Activated T-cell treated with anti-CD3 and anti-CD28 coated beads for 48 hours (primary cell): ENCODE data around the gene TRABD2B.

ENCODE experiments used
- DNase-seq: peaks from one replicate; pipeline ENCODE4 v3.0.0-alpha.2; 2020; ENCODE audit warnings: low read depth

TRABD2B gene

DNA sequence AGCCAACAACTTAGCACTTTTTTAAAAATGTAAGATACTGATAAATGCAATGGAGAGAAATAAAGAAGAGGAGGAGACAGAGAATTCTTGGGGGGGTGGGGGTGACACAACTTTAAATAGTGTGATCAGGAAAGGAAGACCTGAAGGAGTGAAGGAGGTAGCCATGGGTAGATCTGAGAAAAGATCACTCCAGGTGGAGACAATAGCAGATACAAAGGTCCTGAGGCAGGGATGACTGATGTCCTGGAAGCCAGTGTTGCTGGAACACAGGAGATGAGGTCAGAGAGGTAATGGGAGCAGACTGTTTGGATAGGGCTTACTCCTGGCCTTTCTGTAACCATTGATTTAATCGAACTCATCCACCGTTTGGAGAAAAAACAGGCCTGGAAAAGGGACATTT, 24.6 kb upstream of the TRABD2B start:
- DNase-seq = no peak

GRCh38 chr1:48019714-48020315, 22.6 kb upstream of the TRABD2B start:
- no peak for DNase-seq

- DNase-seq = no peak
Measured at GRCh38 chr1:48018799-48019198, 21.6 kb upstream of the TRABD2B start.

DNA sequence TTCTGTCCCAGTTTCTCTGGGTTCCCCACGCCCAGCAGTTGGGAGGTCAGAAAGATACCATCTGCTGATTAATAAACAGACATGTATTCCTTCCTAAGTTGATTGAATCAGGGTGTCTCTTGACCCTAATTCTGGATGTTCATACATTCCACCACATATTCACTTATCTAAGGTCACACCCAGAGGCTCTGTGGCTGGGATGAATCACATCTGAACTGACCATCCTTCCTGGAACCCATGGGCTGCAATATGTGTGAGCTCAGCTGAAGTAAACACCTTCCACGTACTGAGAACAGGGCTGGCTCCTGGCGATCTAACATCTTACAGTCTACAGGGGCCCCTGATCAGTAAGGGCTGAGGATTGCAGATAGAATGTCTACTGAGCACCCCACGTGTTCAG, 20.5 kb upstream of the TRABD2B start:
- no peak for DNase-seq

DNA sequence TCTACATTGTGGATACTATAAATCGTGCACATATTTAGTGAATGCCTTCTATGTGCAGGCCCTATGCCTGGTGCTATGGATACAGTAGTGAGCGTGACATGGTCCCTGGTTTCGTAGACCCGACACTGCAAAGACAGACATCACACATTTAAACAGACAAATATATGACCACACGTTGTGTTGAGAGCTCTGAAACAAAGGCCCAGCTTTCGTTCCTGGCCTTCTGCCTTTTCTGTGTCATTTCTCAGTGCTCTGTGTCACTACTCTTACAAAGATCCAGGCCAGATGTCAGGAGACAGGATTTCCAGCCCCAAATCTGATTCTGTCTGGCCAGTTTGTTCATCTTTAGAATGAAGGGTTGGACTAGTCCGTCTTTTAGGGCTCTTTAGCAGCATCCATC, 19.3 kb upstream of the TRABD2B start:
- no peak for DNase-seq

DNA sequence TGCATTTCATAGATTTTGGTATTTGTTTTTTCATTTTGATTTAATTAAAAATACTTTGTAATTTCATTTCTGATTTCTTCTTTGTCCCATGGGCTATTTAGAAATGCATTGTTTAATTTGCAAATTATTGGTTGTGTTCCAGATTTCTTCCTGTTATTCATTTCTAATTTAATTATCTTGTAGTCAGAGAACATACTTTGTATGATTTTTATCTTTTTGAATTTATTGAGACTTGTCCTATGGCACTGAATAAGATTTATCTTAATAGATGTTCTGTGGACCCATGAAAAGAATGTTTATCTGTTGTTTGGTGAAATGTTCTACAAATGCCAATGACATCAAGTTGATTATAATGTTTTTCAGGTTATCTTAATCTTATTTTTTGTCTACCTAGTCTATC, 16.1 kb upstream of the TRABD2B start:
- DNase-seq = no peak

DNA sequence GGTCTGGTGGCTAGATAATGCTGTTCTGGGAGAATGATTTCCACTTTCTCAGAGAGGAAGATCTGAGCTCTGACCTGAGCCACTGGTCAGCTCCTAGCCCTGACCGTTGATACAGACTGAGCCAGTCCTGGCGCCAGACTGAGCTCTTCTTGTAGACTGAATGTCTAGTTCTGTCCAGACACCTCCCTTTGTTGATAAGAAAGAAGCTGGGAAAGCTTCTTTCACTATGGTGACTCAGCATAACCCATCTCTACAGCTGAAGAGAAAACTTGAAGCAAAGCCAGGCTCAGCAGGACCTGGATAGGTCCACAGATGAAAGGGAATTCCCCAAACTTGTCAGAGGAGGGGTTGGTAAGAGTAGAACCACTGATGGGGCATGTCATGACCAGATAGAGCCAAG, 9.9 kb upstream of the TRABD2B start:
- no peak for DNase-seq

DNA sequence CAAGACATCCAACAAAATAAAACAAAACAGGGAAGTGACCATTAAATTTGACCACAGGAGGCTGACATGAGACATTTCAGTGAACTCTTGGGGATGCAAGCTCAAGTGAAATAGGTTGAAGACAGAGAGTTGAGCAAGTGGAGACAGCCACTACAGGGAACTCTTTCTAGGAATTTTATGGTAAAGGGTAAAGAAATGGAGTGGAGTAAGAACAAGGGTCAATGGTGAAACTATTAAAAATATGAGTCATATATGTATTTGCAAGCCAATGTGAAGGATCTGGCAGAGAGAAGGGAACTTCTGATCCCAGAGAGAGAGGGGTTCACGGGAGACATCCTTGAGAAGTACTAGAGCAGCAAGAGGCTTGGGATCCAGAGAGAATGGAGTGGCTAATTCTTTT, 9.1 kb upstream of the TRABD2B start:
- no peak for DNase-seq

GRCh38 chr1:48005253-48006117, 8.3 kb upstream of the TRABD2B start:
- no peak for DNase-seq

DNA sequence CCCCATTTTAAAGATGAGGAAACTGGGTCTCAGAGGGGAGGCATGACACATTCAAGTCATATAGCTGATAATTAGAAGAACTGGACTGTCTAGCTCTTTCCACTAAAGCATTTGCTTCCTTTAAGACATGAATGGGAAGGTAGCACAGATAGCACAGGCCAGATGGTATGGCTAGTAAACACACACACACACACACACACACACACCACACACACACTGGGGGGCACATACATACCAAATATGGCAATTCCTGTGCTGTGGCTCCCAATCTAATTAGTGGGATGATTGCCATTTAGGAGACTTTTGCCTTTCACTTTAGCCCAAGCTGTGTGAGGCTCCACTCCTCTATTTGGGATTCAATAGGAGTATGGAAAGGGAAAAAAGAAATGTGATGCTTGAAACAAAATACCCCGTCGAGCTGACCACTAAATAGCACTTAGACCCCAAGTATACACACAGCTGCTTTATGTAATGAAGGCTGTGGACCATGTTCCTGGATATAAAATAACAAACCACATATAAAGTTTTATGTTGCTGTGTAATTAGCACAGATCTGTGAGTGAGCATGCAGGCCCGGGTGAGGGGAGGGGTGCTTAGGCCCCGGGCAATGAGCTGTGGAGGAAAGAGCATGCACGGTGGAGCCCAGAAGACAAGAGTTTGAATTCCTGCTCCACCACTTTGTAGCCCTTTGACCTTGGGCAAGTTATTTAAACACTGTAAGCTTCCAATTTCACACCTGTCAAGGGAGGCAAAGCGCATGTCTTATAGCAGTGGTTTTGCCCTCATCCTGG, 6.8 kb upstream of the TRABD2B start:
- no peak for DNase-seq

DNA sequence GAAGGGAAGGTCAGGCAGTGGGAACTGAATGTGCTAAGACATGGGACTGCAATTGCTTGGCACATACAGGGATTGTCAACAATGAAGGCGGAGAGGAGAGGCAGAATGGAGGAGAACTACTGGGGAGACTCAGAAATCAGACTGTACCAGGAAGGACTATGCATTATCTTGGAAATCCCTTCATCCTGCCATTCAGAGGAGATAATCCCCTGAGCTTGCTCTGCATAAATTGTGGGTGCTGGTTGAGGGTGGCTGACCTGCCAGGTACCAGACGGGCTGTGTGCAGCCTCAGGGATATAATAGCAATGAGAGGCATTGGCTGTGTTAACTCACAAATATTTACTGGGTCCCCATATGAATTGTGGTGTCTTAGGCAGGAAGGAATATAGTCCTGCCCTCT, 5.0 kb upstream of the TRABD2B start:
- no peak for DNase-seq

GRCh38 chr1:48001696-48002095, 4.5 kb upstream of the TRABD2B start:
- DNase-seq = no peak

- DNase-seq = no peak
Measured at GRCh38 chr1:48000883-48001282, 3.7 kb upstream of the TRABD2B start.

DNA sequence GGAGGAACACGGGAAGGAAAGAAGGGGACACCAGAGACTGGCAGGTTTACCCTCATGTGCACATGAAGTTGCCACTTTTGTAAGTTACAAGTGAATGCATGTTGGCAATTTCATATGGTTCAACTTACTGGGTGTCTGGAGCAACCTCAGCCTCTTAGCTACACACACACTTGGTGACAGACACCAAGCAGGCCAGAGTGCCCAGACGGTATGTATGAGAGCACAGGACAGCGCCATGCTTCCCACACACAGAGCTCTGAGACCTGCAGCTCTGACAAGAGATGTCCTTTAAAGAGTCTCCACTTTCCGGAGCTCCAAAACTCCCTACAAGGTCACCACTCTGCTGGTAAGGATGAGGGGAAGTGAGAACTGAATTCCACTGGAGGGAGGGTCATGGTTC, 1.9 kb upstream of the TRABD2B start:
- no peak for DNase-seq

GRCh38 chr1:47998396-47998990, 1.3 kb upstream of the TRABD2B start:
- DNase-seq = no peak

GRCh38 chr1:47996406-47997226, 569 bp downstream of the TRABD2B start:
- DNase-seq = no peak

GRCh38 chr1:47996060-47996405, 1.2 kb downstream of the TRABD2B start:
- DNase-seq = no peak

DNA sequence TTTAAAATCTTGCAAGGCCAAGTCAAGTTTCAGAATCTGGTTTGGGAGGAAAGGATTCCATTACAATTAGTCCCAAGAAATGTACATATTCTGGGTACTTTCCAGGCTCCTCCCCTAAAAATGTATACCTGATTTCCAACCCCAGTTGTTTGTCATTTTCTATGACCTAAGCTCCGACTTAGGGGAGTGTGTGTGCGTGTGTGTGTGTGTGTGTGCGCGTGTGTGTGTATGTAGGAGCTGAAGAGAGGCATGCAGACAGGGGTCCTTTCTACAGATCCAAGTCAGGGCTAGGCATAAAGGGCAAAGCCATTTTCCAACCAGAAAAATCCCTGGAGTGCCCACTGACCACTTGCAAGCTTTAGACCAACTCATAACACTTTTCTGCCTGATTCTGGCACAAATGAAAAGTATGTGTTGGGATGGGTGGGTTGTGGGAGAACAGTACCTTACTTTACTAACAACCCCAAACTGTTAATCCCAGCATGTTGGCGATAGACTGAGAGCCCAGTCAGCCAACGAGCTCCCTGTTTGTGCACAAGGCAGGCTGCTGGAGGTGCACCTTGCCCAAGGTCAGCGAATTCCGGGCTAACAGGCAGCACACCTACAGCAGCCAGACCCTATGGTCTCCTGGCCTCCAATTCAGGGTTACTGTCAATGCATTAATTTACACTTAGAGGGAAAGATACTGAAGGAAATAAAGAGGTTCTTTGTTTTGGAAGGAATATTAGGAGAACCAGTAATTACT, 1.7 kb downstream of the TRABD2B start:
- DNase-seq = no peak

- no peak for DNase-seq
Measured at GRCh38 chr1:47993881-47994625, 3.1 kb downstream of the TRABD2B start.

GRCh38 chr1:47993416-47993740, 3.8 kb downstream of the TRABD2B start:
- no peak for DNase-seq
